Hematopoietic multipotent progenitor cell treated with erythropoietin and hydrocortisone succinate and interleukin-3 and kit ligand, for 15 days (in vitro differentiated cells): ENCODE measurements around the gene SFI1.
A peak's percentile ranks its signal among the peaks of the same experiment; 100 is the strongest.
"Not testable (repeated sequence)": the region's sequence is repeated elsewhere in the genome, so short reads cannot be mapped to it uniquely, and the experiment has no call there.

ENCODE experiments used
- DNase-seq: peaks from one replicate; pipeline ENCODE4 v3.0.0-alpha.2; 2015; ENCODE audit warnings: low spot score

Gene SFI1, protein sequence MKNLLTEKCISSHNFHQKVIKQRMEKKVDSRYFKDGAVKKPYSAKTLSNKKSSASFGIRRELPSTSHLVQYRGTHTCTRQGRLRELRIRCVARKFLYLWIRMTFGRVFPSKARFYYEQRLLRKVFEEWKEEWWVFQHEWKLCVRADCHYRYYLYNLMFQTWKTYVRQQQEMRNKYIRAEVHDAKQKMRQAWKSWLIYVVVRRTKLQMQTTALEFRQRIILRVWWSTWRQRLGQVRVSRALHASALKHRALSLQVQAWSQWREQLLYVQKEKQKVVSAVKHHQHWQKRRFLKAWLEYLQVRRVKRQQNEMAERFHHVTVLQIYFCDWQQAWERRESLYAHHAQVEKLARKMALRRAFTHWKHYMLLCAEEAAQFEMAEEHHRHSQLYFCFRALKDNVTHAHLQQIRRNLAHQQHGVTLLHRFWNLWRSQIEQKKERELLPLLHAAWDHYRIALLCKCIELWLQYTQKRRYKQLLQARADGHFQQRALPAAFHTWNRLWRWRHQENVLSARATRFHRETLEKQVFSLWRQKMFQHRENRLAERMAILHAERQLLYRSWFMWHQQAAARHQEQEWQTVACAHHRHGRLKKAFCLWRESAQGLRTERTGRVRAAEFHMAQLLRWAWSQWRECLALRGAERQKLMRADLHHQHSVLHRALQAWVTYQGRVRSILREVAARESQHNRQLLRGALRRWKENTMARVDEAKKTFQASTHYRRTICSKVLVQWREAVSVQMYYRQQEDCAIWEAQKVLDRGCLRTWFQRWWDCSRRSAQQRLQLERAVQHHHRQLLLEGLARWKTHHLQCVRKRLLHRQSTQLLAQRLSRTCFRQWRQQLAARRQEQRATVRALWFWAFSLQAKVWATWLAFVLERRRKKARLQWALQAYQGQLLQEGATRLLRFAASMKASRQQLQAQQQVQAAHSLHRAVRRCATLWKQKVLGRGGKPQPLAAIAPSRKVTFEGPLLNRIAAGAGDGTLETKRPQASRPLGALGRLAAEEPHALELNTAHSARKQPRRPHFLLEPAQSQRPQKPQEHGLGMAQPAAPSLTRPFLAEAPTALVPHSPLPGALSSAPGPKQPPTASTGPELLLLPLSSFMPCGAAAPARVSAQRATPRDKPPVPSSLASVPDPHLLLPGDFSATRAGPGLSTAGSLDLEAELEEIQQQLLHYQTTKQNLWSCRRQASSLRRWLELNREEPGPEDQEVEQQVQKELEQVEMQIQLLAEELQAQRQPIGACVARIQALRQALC

GRCh38 chr22:31496007-31496734, at the start of gene SFI1:
Gene SFI1 (plus strand): TSS chr22:31496536. CDS start chr22:31508285, 11,749 bp downstream.
- DNase-seq: peak; percentile 93

DNA sequence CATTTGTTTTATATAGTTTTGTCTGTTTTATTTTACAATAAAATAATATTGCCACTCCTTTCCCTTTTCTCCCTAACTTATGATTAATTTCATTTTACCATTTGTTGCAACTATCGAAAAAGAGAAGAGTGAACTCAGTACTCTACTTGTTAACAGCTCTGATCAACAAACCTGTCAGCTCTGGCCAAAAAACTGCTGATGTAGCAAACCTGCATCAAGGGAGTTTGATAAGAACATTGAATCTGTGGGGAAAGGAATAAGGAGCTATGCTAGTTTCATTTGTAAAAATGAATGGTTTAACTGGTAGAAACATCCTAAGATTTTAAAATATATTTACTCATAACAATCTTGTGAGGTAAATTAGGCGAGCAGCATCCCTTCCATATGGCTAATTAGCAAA, 49.6 kb upstream of the SFI1 start:
- DNase-seq: no peak

DNA sequence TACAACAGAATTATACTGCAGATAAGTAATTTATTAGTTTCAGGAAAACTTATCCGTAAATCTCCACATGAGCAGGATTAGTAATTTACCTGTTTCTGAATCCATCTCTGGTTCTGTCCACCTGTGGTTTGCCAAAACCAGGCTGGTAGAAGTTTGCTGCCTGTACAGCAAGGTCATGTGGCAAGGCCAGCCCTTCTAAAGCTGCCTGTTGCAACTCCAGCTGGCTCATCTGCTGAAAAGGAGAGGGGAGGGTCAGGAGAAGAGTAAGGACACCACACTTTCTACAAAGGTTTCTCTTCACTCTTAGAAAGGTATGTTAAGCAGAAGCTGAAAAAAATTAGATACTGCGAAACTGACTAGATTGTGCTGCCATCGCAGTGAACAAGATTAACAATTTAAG, 49.0 kb upstream of the SFI1 start:
- DNase-seq: no peak

- DNase-seq: no peak
Measured at GRCh38 chr22:31448382-31448781, 48.0 kb upstream of the SFI1 start.

DNA sequence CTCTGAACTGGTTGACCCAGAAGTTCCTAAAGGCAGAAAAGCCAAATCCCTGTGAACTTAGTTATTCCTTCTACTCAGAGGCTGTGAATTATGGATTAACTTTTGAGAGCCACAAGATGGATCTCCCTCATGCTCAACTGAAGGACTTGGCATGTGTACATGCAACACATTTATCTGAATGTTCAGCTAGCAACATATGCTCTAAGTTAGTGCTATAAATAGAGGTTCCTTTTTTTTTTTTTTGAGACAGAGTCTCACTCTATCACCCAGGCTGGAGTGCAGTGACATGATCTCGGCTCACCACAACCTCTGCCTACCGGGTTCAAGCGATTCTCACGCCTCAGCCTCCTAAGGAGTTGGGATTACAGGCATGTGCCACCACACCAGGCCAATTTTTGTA, 46.8 kb upstream of the SFI1 start:
- no peak for DNase-seq

DNA sequence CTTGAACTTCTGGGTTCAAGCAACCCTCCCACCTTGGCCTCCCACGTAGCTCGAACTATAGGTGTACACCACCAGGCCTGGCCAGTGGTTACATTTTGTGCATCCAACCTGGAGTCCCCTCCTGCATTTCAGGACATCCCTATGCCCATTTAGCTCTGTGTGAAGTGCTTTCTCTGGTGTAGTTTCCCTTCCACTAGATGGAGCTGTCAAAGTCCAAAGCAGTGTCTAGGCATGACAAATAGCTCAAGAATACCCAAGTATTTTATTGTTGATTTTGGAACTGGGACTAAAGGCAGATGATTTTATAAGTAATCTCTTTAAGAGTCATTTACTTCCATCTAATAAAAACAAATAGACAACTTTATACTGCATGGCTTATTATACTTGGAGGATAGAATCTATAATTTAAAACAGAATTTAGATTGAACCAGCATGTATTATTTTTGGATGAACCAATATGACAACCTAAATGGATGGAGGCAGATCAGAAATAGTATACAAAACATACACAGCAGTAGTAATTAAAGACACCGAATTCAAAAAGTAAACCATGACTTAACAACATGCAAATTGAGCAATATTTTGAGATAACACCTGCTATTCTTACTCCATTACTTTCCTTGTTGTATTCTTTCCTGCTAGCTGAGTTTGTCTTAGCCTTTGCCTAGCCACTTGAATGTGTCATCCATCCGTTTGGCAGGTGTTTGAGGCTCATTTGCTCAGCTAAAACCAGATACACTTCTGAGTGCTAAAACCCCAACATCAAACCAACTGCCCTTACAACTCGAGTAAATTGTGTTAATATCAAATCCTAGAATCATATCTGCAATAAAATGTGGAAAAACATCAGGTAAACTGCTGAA, 44.4 kb upstream of the SFI1 start:
- peak; percentile 29 for DNase-seq

- no peak for DNase-seq
Measured at GRCh38 chr22:31461699-31462098, 34.6 kb upstream of the SFI1 start.

GRCh38 chr22:31465307-31465706, 31.0 kb upstream of the SFI1 start:
- no peak for DNase-seq

DNA sequence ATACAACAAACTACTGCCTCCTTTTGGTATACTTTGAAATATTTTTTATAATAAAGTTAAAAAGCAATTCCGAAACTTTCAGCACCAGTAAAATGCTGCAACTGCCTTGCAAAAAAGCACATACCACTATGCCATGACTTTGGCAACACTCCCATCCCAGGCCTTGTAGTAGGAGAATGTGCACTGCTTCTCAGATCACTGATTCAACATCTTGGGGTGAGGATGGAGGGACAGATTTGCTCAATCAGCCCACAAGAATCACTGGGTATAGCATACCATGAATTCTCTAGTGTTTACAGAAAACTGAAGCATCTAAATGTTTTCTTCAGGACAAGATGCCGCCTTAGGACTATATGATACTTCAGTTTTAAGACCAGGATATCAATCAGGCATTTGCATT, 21.6 kb upstream of the SFI1 start:
- DNase-seq: no peak

- DNase-seq: no peak
Measured at GRCh38 chr22:31475800-31476199, 20.5 kb upstream of the SFI1 start.

GRCh38 chr22:31477329-31477728, 19.0 kb upstream of the SFI1 start:
- DNase-seq: no peak

GRCh38 chr22:31481129-31481528, 15.2 kb upstream of the SFI1 start:
- no peak for DNase-seq

DNA sequence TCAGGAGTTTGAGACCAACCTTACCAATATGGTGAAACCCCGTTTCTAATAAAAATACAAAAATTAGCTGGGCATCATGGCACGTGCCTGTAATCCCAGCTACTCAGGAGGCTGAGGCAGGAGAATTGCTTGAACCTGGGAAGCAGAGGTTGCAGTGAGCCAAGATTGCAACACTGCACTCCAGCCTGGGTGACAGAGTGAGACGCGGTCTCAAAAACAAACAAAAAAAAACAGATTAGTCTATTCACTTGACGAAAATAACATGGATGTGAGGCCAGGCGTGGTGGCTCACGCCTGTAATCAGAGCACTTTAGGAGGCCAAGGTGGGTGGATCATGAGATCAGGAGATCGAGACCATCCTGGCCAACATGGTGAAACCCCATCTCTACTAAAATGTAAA, 13.9 kb upstream of the SFI1 start:
- not testable (repeated sequence) for DNase-seq

- DNase-seq: not testable (repeated sequence)
Measured at GRCh38 chr22:31486369-31486768, 10.0 kb upstream of the SFI1 start.

DNA sequence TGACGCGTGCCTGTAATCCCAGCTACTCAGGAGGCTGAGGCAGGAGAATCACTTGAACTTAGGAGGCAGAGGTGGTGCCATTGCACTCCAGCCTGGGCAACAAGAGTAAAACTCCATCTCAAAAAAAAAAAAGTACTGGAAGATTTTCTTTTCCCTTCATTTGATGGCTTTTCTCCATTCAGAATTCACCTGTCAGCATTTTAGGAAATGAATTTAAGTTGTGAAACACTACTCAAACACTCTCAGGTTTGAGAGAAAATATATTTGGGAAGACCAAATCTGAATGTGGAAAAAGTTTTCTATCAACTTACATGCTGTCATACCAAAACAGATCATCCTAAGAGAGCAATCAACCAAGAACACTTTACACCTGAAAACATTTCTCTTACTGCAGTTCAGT, 9.4 kb upstream of the SFI1 start:
- no peak for DNase-seq

DNA sequence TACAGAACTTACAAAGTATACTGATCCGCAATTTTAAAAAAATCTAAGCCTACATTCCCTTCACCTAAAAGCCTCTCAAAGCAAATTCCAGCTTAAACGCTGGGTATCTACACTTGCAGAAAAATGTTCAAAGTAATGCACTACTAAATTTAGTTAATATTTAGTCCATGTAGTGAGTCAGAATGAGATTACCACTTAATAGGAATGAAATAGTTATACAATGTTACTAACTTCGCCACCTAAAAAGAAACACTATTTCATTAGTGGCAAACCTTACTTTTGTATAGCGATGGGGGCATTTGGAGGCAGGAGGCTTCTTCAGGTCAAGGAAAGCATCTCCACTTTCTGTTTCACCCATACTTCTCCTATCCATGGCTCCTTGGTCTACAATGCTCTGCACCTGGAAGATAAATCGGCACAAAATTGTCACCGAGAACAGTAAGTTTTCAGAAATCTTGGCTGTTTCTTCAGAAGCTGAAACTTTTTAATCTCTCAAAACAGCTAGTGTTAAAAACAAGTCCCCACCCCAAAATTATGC, 7.9 kb upstream of the SFI1 start:
- peak; percentile 18 for DNase-seq

- DNase-seq: no peak
Measured at GRCh38 chr22:31488988-31489617, 7.2 kb upstream of the SFI1 start.

DNA sequence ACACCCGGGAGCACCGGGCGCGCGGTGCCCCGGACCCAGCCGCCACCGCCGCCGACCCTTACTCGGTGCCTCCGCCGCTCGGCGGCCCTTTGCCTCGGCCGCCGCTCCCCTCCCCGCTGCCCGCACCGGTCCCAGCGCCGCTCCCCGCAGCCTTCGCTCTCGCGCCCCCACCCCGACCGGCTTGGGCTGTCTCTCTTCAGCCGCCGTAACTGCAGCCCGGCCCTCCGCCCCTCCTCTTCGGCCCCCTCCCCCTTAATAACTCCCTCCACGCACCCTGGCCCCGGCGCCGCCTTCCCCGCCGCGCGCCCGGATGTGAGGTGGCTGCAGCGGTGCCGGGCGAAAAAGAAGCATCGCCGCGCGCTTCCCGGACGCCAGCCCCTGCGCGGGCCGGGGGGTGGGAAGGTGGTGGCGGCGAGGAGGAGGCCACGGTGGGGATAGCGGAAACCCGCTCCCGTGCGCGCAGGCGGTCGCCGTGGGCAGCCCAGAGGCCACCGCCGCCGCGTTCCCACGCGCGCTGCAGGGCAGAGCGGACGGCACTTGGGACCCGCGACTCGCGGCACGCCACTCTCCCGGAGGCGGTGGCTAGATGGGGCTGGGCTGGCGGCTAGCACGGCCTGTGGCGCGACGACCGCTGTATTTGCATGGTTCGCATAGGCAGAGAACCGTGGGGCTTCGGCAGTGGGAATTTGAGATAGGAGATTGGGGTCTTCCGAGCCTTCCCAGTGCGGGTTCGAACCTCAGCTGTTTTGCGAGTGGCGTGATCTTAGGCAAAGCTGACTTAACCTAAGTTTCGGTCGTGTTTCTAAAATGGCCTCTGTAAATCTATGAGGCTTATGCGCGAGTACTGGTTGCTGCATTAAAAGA, 6.5 kb upstream of the SFI1 start, which contains the start of gene EIF4ENIF1:
EIF4ENIF1 (minus strand) TSS at position 211 of the 864 bp plus-strand sequence. CDS start 1,124 bp downstream, outside the sequence.
- DNase-seq: peak; percentile 61

GRCh38 chr22:31490496-31490925, 5.8 kb upstream of the SFI1 start:
- peak; percentile 34 for DNase-seq
